Lower leg skin (tissue), 3 donors: ENCODE measurements around the gene TMEM218.

Source experiments
- POLR2A ChIP-seq, 2 donors: fragments of 450-650 bp; IDR thresholded peaks; one replicate each; pipeline ENCODE4 v1.6.1; 2016 to 2017; ENCODE audit warnings: antibody characterized with exemption in 2 of 2, mild to moderate bottlenecking in 1 of 2, moderate library complexity in 1 of 2
- TF ChIP-seq, protein P1 (sequence below), 3 donors: fragments of 450-650 bp; IDR thresholded peaks; one replicate each; pipeline ENCODE4 v1.5.1; 2016; ENCODE audit warnings: antibody characterized with exemption in 3 of 3, mild to moderate bottlenecking in 3 of 3, moderate library complexity in 2 of 3

DNA sequence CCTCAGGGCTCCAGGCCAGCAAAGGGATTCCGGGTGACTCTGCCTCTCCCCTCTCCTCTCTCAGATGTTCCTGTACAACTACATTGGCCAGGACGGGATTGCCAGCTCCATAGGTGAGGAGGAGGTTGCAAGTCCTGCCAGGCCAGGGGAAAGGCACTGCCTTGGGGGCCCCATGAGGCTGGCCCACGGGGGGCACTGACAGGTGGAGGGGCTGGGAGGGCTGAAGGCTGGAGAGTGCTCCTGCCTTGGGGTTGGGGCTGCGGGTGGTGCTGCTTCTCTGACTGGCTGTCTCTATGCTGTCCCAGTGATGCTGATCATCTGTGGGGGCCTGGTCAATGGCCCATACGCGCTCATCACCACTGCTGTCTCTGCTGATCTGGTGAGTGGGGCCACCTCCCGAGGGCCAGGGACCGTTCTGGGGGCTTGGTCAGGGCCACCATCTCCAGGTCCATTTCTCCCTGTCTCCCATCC lies 26.6 kb downstream of the TMEM218 start:
- TF ChIP-seq, protein P1, sequence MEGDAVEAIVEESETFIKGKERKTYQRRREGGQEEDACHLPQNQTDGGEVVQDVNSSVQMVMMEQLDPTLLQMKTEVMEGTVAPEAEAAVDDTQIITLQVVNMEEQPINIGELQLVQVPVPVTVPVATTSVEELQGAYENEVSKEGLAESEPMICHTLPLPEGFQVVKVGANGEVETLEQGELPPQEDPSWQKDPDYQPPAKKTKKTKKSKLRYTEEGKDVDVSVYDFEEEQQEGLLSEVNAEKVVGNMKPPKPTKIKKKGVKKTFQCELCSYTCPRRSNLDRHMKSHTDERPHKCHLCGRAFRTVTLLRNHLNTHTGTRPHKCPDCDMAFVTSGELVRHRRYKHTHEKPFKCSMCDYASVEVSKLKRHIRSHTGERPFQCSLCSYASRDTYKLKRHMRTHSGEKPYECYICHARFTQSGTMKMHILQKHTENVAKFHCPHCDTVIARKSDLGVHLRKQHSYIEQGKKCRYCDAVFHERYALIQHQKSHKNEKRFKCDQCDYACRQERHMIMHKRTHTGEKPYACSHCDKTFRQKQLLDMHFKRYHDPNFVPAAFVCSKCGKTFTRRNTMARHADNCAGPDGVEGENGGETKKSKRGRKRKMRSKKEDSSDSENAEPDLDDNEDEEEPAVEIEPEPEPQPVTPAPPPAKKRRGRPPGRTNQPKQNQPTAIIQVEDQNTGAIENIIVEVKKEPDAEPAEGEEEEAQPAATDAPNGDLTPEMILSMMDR (IDR thresholded peaks at IDR 0.05), result no peak
- no peak for TF ChIP-seq POLR2A (IDR thresholded peaks at IDR 0.05)
